Activated CD8-positive, alpha-beta T cell treated with anti-CD3 and anti-CD28 coated beads for 36 hours (primary cell): ENCODE results near the gene UBXN11. TPM values are rescaled to one million over a fixed set of nuclear protein-coding genes. Genes with fewer than 3 reads are reported as not detected.

Experiments used
- ATAC-seq: fragments of 200-7000 bp; cut with Tn5 transposase; one replicate; pipeline ENCODE4 v1.10.0; 2021; ENCODE audit warnings: mild to moderate bottlenecking, moderate library complexity
- CTCF ChIA-PET: fragments of 350-600 bp; sonication (Branson Sonifier 250); formaldehyde crosslinking; loops from one replicate; lab custom pipeline; 2021; ENCODE audit warnings: antibody characterized with exemption; lab: Charles Lee
- POLR2A ChIA-PET: fragments of 350-600 bp; sonication (Branson Sonifier 250); formaldehyde crosslinking; loops from one replicate; lab custom pipeline; 2021; ENCODE audit warnings: antibody characterized with exemption; lab: Charles Lee
- DNase-seq: peaks from one replicate; pipeline ENCODE4 v3.0.0-alpha.2; 2020
- H3K27ac Mint-ChIP-seq: one replicate; pipeline ENCODE4 v1.8.0; 2021; ENCODE audit warnings: mild to moderate bottlenecking, mixed read lengths
- H3K27me3 Mint-ChIP-seq: one replicate; pipeline ENCODE4 v1.8.0; 2021; ENCODE audit warnings: mixed read lengths
- H3K36me3 Mint-ChIP-seq: one replicate; pipeline ENCODE4 v1.8.0; 2021; ENCODE audit warnings: low read depth, mixed read lengths
- H3K4me1 Mint-ChIP-seq: one replicate; pipeline ENCODE4 v1.8.0; 2021; ENCODE audit warnings: low read depth, mixed read lengths
- H3K4me3 Mint-ChIP-seq: one replicate; pipeline ENCODE4 v1.8.0; 2021; ENCODE audit warnings: mild to moderate bottlenecking, moderate library complexity, mixed read lengths
- H3K9me3 Mint-ChIP-seq: one replicate; pipeline ENCODE4 v1.8.0; 2021; ENCODE audit warnings: mixed read lengths
- intact Hi-C: fragments of 100-400 bp; cut with micrococcal nuclease; formaldehyde crosslinking; loops from one replicate; pipeline ENCODE4 v1.10.0; 2022
- total RNA-seq, 2 experiments: library from RNA; stranded (reverse); gene quantifications; one replicate each; pipeline ENCODE4 v1.2.3, GENCODE V29; 2021
- TF ChIP-seq, protein P1 (sequence below): fragments of 200-600 bp; IDR thresholded peaks from one replicate; pipeline ENCODE4 v1.8.0; 2022; ENCODE audit warnings: antibody characterized with exemption, mild to moderate bottlenecking

Gene UBXN11
- total RNA-seq, 2 experiments from 2014 or later: 24.9 to 26.0 TPM

DNA sequence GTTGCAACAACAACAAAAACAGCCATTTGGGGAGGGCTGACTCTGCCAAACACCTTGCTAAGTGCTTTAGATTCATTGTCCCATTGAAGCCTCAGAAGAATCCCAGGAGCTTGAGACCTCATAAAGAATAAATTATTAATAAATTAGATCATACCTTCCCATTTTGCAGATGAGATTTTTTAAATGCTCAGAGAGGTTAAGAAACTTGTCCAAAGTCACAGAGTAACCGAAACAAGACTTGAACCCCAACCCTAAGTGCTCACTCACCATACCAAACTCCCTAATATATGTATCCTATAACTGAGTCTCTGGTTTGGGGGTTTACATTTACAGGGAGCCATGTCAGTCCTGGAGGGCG lies 43.9 kb upstream of the UBXN11 start:
- Mint-ChIP-seq H3K27ac (no peak overlapping the region), H3K4me3 (no peak overlapping the region), H3K9me3 (no peaks in the 10 kb centered on the region), H3K36me3 (no peaks in the 10 kb centered on the region), H3K4me1 (no peaks in the 10 kb centered on the region), H3K27me3 (no peaks in the 10 kb centered on the region)
- CTCF ChIA-PET: interaction anchor here (1.3 to 2.3 kb wide), 2 partner anchors 12 to 13 kb away, joined by 3 to 6 read pairs; no protein-coding TSS in a partner anchor
- POLR2A ChIA-PET: no interaction called here
- ATAC-seq: no peak
- intact Hi-C loops: no loop called here
- no peak for DNase-seq
- TF ChIP-seq, protein P1, sequence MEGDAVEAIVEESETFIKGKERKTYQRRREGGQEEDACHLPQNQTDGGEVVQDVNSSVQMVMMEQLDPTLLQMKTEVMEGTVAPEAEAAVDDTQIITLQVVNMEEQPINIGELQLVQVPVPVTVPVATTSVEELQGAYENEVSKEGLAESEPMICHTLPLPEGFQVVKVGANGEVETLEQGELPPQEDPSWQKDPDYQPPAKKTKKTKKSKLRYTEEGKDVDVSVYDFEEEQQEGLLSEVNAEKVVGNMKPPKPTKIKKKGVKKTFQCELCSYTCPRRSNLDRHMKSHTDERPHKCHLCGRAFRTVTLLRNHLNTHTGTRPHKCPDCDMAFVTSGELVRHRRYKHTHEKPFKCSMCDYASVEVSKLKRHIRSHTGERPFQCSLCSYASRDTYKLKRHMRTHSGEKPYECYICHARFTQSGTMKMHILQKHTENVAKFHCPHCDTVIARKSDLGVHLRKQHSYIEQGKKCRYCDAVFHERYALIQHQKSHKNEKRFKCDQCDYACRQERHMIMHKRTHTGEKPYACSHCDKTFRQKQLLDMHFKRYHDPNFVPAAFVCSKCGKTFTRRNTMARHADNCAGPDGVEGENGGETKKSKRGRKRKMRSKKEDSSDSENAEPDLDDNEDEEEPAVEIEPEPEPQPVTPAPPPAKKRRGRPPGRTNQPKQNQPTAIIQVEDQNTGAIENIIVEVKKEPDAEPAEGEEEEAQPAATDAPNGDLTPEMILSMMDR: no peak

DNA sequence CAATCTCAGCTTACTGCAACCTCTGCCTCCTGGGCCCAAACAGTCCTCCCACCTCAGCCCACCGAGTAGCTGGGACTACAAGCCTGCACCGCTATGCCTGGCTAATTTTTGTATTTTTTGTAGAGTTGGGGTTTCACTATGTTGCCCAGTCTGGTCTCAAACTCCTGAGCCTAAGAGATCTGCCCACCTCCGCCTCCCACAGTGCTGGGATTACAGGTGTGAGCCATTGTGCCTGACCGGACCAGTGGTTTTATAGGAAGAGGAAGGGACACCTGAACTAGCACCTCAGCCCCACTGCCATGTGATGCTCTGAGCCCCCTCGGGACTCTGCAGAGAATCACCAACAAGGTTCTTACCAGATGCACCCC lies 43.4 kb upstream of the UBXN11 start:
- Mint-ChIP-seq H3K9me3 (no peaks in the 10 kb centered on the region), H3K36me3 (no peaks in the 10 kb centered on the region), H3K4me3 (no peak overlapping the region), H3K27me3 (no peaks in the 10 kb centered on the region), H3K27ac (no peak overlapping the region), H3K4me1 (no peaks in the 10 kb centered on the region)
- intact Hi-C loops: no loop called here
- ATAC-seq (no peak), DNase-seq (no peak)
- POLR2A ChIA-PET: no interaction called here
- TF ChIP-seq, protein P1: no peak
- CTCF ChIA-PET: interaction anchor here (2.3 kb wide), 1 partner anchor 14 kb away, joined by 6 read pairs; no protein-coding TSS in a partner anchor

DNA sequence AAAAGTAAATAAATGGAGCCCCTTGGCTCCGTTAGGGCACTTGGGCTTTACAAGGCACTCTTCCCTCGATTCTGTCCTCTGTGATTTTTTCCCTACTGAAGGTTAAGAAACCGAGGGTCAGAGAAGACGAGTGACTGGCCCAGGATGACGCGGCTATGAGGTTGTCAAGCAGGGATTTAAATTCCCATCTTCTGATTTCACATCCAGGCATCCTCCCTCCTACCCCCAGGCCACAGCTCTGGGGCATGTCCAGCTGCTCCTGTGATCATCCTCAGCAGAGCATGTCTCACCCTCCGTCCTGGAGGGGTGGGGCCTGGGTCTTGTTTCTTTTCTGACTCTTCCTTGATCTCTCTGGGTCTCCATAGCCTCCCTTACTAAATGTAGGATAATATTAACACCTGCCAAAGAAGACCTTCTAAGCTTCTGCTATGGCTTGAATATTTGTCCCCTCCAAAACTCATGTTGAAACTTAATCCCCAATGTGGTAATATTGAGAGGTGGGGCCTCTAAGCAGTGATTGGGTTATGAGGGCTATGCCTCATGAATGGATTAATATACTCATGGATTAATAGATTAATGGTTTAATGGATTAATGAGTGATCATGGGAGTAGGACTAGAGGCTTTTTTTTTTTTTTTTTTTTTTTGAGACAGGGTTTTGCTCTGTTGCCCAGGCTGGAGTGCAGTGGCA lies 42.9 kb upstream of the UBXN11 start:
- H3K4me3 Mint-ChIP-seq: no peak overlapping the region
- CTCF ChIA-PET: interaction anchor here (2.3 to 4.0 kb wide), 3 partner anchors 9 to 67 kb away, joined by 6 to 19 read pairs (median 12); no protein-coding TSS in a partner anchor
- H3K27me3 Mint-ChIP-seq: no peaks in the 10 kb centered on the region
- no peak overlapping the region for H3K27ac Mint-ChIP-seq
- H3K36me3 Mint-ChIP-seq: no peaks in the 10 kb centered on the region
- no peaks in the 10 kb centered on the region for H3K4me1 Mint-ChIP-seq
- POLR2A ChIA-PET: interaction anchor here (0.6 kb wide), 1 partner anchor 21 kb away, joined by 4 read pairs; no protein-coding TSS in a partner anchor
- ATAC-seq: no peak
- no peak for DNase-seq
- no peaks in the 10 kb centered on the region for H3K9me3 Mint-ChIP-seq
- TF ChIP-seq, protein P1: no peak
- intact Hi-C loops: no loop called here

DNA sequence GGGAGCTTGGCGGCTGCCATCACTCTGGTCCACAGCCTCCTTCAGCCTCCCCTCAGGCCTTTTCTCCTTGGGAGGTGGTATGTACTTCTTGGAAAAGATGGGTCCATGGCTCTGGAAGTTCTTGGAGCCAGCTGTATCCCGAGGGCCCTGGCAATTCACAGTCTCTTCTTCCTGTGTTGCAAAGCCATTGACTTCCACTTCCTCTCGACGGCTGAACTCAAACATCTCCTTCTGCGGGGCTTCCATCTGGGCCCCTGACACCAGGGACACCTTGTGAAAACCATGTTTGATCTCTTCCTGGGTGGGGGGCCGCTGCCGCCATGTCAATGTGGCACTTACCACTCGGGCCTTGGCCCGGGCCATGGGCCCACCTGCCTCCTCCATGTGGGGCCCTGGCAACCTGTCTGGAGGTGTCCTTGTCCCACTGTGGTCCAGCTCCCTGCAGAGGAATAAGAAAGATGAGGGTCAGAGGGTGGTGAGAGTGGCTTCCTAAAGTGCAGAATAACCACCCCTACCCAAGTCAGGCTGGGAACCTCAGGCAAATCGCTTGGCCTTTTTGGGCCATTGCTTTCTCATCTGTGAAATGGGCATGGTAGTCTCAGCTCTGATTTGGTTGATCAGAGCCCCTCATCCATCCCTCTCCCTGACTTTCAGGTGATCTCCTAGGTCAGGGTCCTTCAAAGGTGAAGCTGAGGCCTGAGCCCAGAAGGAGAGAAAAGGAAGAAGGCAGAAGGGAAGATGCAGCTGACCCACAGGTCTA lies 40.0 kb upstream of the UBXN11 start:
- Mint-ChIP-seq H3K4me1 (no peaks in the 10 kb centered on the region), H3K36me3 (no peaks in the 10 kb centered on the region), H3K4me3 (no peak overlapping the region), H3K27ac (no peak overlapping the region), H3K9me3 (no peaks in the 10 kb centered on the region), H3K27me3 (no peaks in the 10 kb centered on the region)
- TF ChIP-seq, protein P1: no peak
- DNase-seq (no peak), ATAC-seq (no peak)
- CTCF ChIA-PET: interaction anchor here (0.6 to 4.0 kb wide), 6 partner anchors 11 to 70 kb away, joined by 3 to 19 read pairs (median 3); no protein-coding TSS in a partner anchor
- POLR2A ChIA-PET: interaction anchor here (0.6 to 1.3 kb wide), 4 partner anchors 12 to 668 kb away, joined by 3 to 5 read pairs (median 4); partner anchors contain the start of gene DHDDS
- intact Hi-C loops: no loop called here

DNA sequence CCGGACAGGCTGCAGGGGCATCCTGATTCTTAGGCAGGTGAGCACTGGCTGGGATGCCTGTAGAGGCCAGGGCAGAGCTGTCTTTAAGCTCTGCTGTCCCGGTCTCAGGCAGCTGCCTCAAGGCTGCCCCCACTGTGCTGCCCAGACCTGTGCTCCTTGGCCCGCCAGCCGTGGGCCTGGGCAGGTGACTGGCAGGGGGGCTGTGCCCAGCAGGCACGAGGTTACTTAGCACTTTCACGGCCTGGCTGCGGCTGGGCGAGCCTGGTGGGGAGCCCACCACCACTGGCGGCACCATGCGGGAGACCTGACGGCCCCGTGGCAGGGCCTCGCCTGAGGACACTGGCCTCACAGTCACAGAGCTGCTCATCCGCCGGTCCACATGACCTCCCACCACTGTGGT lies 39.3 kb upstream of the UBXN11 start:
- intact Hi-C loops: no loop called here
- POLR2A ChIA-PET: no interaction called here
- Mint-ChIP-seq H3K9me3 (no peaks in the 10 kb centered on the region), H3K4me1 (no peaks in the 10 kb centered on the region), H3K4me3 (no peak overlapping the region), H3K27ac (no peak overlapping the region), H3K27me3 (no peaks in the 10 kb centered on the region), H3K36me3 (no peaks in the 10 kb centered on the region)
- DNase-seq: no peak
- ATAC-seq: no peak
- CTCF ChIA-PET: interaction anchor here (0.6 to 4.0 kb wide), 4 partner anchors 10 to 71 kb away, joined by 3 to 19 read pairs (median 8); no protein-coding TSS in a partner anchor
- TF ChIP-seq, protein P1: no peak
